Measurements from ENCODE around the gene CTSW.

Gene CTSW

DNA sequence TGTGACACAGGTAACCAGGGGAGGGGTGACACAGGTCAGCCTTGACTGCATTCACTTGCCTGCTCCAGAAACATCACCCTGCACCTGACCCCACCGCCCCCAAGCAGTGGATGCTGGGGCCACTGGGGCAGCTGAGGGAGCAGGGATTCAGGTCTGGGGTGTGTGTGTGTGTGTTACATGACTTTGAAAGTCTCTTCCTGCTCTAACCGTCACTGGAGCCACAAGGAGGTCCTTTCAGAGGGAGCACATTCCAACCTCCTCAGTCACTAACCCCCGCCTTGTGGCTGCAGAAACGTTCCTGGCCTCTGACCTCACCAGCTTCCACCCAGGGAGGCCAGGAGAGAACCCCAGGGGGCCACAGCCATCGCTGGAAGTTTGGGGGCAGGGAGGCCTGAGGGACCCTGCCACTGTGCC lies 23.4 kb downstream of the CTSW start:
- no peak for DNase-seq (ENCODE audit: low read depth in 2 of 2)

DNA sequence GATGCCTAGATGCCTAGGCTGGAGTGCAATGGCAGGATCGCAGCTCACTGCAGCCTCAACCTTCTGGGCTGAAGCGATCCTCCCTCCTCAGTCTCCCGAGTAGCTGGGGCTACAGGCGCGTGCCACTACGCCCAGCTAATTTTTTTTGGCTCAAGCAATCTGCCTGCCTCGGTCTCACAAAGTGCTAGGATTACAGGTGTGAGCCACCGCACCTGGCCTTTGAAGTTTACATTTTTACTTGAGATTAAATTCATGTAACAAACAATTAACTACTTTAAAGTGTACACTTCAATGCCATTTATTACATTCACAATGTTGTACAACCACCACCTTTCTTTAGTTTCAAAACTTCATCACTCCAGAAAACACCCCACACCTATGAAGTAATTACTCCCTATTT lies 24.1 kb downstream of the CTSW start:
- no peak for DNase-seq (ENCODE audit: low read depth in 2 of 2)

DNA sequence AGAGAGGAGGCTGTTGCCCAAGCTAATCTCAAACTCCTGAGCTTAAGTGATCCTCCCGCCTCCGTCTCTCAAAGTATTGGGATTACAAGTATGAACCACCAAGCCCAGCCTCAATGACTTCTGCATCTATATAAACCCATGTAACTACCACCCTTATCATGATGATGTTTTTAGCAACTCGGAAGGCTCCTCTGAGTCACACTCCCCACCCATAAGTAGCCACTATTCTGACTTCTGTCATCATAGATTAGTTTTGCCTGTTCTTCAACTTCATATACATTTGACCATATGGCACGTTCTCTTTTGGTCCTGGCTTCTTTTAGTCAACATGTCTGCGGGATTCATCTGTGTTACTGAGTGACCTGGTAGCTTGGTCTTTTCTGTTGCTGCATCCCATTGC lies 27.0 kb downstream of the CTSW start:
- no peak for DNase-seq (ENCODE audit: low read depth in 2 of 2)

DNA sequence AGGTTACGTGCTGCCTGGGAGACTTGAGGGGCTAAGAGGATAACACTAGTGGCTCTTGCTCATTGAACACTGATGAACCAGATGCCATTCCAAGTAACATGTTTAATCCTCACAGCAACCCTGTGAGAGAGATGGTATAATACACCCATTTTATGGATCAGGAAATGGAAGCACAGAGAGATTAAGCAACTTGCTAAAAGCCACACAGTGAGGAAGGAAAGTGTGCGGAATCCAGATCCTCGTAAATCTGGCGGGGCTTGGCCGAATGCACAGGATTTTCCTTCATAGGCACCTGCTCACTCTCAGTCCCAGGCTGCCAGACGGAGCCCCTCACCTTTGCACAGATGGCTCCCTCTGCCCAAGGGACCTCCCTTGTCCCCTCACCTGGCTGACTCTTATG lies 28.2 kb downstream of the CTSW start:
- DNase-seq (ENCODE audit: low read depth in 2 of 2): no peak

DNA sequence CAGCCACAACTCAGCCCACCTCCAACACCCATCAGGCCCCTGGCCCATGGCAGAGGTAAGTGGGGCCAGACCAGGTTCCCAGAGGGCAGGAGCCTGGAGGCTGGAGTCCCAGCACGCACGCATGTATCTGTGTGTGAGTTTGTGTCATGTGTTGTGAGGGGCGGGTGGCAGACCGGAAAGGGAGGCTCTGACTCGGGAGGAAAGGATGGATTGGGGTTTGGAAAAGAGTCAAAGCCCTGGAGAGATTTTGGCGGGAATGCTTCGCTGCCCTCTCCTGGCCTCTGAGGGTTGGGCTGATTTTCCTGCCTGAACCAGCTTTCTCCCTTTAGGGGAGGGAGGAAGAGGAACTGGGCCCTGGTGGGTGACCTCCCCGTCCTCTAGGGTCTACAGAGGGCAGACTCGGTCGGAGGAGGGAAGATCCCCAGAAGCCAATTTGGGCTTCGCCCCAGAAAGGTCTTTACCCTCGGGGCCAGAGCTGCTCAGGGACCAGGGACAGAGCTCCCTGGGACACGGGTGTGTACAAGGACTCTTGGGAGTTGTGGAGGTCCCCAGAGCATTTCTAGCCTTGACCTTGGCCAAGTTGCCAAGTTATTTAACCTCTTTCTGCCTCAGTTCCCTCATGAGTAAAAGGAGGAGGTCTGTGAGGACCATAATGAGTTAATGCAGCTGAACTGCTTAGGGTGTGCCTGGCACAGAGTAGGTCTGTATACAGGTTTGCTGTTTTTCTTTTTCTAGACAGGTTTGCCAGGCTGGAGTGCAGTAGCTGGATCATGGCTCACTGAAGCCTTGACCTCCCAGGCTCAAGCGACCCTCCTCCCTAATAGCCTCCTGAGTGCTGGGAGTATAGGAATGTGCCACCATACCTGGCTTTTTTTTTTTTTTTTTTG lies 32.3 kb downstream of the CTSW start:
- DNase-seq (ENCODE audit: low read depth in 2 of 2): no peak

DNA sequence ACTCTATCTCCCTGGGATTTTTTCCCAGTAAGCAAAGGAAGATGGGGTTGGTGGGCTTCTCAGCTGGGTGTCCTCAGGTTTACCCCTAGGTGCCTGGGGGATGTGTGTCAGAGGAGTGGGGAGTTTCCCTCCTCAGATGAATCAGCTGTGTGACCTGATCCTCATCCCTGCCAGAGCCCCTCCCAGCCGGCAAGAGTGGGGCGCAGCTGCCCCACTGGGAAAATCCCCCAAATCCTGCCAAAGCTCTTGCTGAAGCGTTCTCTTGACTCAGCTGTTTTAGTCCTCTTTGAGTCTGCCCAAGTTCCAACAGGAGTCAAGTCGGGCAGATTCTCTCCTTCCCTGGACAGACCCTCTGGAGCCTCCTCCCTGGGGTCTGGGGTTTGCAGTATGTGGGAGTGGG lies 33.2 kb downstream of the CTSW start:
- DNase-seq (ENCODE audit: low read depth in 2 of 2): no peak

DNA sequence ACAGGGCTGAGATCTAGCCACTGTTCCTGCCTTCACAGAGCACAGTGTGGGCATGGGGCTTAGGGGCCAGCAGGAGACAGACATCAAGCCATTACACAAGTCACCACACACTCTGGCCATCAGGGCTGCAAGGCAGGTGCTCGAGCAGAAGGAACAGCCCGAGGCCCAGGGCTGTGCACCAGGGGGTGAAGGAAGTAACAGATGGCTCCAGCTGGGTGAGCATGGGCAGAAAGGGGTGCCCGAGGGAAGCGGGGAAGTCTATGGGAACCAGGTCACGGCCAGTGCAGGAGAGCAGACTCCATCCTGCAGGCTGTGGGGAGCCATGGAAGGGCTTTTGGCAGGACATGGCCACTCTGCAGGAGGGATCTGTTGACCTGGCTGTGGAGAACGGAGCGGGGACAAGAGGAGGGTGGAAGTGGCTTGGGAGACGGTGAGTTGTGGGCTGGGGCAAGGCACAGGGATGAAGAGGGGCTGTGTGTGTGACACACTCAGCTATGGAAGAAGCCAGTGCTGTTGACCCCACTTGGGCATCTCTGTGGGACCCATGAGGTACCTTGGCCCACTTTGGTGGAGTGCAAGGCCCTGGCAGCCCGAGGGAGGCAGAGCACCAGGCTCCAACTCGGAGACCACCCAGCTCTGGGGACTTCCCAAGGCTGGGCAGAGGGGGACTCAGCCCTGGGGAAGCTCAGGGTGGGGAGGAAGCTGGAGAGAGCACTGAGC lies 35.6 kb downstream of the CTSW start:
- DNase-seq (ENCODE audit: low read depth in 2 of 2): no peak

DNA sequence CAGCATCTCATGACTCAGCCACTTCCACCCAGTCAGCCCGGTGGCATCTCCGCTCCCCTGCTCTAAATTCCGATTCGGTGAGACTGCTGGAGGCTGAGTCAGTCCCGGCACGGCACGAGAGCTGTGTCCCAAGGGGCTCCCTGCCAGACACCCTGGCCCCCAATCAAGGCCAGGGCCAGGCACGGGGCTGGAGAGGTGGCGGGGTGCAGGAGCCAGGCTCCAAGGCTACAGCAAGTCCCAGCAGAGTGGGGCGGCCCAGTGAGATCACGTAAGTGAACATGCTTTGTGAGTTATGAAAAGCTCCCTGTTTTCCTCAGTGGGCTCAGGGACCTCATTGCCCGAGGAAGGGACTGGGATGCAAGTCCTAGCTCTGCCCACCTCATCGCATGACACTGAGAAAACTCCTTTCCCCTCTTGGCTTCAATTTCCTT lies 36.2 kb downstream of the CTSW start:
- no peak for DNase-seq (ENCODE audit: low read depth in 2 of 2)

DNA sequence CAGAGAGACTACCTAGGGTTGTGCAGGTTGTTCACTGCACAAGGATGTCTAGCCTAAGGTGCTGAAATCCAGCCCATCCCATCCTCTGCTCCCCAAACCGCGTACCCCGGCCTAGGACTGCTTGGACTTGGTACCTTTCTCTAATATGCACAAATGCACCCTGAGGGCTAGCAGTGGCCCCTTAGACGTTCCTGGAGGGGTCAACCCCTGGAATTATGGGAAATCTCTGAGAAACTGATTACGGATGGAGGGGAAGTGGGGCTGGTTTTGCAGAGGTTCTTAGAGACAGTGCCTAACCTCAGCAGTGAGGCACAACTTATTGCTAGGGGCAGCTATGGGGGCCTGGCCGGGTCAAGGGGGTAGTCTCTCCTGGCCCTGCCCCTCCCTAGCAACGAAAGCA lies 36.8 kb downstream of the CTSW start:
- no peak for DNase-seq (ENCODE audit: low read depth in 2 of 2)

DNA sequence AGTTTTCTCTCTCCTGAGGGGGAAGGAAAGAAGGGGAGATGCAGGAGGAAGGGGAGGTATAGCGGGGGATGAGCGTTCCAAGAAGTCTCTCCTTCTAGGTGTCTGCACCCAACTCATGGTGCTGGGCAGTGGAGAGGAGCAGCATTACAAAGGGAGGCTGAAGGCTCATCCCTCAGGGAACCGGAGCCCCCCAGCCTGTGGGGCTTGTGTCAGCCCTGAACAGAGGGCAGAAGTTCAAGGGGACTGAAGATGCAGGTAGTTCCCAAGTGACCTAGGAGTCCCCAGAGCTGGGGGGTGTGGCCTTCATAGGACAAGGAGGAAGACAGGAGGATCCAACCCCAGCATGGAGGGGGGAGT lies 37.4 kb downstream of the CTSW start:
- no peak for DNase-seq (ENCODE audit: low read depth in 2 of 2)

DNA sequence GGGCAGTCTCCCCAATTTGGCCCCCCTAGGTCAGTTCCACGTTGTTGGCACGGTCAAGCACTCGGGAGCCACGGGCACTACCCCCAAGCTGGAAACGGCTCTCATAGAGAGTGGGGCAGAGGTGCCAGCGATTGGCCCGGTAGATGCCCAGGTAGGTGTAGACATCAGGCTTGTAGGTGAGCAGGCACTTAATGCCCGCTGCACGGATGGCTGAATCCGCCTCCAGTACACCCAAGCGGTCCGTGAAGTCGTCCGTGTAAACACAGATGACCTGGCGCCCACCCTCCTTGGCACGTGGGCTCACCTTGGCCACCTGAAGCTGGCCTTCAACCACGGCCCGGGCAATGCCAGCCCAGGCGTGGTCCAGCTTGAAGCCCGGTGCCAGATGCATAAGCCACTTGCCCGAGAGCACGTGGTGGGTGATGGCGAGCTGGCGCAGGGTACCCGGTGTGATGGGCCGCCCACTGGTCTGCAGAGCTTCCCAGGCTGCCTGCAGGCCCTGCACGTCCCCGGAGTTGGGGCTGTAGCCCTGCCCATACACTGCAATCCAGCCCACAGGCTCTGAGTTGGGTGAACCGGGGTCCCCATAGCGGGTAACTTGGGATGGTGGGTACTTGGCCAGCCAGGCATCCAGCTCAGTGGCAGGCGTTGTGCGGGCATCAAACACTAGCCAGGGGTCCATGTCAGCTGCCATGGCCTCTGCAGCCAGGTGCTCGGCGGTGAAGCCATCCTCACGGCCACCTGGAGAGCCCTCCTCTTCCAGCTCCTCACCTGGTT lies 38.0 kb downstream of the CTSW start:
- DNase-seq (ENCODE audit: low read depth in 2 of 2): no peak

DNA sequence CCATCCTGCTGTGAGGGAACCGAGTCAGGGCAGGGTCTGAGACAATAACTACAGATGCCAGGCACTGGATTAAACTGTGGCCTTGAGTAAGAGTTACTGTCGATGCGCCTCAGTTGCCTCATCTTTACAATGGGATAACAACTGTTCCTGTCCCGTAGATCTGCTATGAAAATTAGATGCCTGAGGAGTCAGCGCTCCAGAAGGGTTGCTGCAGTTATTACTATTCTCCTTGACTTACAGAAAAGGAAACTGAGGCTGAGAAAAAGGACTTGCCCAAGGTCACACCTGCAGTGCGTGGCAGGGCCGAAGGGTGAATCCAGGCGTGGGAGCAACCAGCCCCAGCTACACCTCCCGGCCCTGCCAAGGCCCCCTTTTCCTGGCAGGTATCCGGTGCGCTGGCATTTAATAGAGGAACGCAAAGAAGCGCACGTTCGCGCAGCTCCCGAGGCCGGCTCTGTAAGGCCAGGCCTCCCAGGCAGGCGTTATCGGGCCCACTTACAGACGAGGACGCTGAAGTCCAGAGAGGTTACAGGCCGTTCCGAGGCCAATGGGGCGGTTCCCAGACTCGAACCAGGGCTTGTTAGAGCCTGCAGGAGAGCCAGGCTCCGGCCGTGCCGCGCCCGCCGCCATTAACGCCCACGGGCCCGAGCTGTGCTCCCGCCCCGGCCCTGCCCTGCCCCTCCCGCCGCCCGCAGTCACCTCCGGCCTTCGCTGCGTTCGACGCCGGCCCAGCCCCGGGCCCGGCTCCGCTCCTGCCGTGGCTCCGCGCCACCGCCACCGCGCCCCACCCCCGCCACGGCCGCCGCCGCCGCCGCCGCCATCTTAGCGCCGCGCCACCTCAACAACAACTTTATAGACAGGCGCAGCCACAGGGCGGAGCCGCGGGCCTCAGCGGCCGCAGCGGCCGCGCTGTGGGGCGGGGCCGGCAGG lies 38.8 kb downstream of the CTSW start, which contains the start of gene C11orf68:
C11orf68 (minus strand) TSS at position 852 of the 930 bp plus-strand sequence; CDS start at position 821, 31 bp downstream.
- DNase-seq (ENCODE audit: low read depth in 2 of 2): no peak

DNA sequence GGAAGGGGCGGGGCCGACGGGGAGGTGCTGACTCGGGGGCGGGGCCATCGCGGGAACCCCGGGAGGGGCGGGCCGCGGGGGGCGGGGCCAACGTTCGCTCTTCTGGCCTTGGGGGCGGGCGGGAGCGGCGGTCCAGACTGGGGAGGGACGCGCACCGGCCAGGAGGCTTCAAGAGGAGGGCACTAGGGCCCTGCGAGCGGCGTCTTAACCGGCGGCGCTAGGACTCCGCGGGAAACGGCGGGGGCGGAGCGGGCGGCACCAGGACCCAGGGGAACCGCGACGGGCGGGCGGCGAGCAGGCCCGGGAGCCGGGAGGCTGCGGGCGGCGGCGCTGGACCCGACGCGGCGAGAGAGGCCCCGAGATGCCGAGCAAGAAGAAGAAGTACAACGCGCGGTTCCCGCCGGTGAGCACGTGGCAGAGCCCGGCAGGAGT lies 39.5 kb downstream of the CTSW start, which contains the start of gene DRAP1:
DRAP1 (plus strand) TSS at position 286 of the 432 bp plus-strand sequence; CDS start at position 362, 76 bp downstream.
- DNase-seq (ENCODE audit: low read depth in 2 of 2): peak; percentile 96 to 100

DNA sequence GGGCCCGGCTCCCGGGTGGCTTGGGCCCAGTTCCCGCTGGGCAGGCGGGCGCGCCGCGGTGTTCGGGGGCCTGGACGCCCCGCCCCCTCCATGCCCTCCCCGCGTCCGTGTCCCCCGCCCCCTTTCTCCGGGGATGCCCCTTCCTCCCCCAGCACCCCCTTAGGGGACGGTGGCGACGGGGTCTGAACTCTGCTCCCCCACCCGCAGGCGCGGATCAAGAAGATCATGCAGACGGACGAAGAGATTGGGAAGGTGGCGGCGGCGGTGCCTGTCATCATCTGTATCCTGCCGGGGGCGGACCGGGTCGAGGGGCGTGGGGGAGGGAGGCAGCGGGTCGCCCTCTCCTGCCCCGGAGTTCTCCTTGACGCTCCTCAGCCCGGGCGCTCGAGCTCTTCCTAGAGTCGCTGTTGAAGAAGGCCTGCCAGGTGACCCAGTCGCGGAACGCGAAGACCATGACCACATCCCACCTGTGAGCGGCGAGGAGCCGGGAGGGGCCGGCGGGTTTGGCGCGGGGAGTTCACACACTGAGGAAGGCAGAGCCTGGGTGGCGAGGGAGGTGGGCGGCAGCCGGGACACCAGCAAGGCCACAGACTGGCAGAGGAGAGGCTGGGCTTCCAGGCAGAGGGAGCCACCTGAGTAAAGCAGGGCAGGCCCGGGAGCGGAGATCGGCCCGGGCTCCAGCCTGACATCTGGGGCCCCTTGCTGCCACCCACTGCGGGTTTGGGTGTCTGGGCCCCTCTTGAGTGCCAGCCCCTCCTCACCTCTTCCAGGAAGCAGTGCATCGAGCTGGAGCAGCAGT lies 40.1 kb downstream of the CTSW start:
- DNase-seq (ENCODE audit: low read depth in 2 of 2): peak in 1 of 2 donors; percentile 36

DNA sequence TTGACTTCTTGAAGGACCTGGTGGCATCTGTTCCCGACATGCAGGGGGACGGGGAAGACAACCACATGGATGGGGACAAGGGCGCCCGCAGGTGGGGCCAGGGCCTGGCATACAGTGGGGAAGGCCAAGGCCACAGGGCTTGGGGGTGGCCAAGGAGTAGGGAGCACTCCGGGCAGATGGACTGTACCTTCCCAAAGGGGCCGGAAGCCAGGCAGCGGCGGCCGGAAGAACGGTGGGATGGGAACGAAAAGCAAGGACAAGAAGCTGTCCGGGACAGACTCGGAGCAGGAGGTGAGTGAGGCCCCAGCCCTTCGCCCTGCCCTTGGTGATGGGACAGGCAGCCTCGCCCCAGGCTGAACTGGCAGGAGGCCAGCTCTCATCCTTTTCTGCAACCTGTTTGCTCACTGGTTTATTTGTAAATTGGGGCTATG lies 40.8 kb downstream of the CTSW start:
- DNase-seq (ENCODE audit: low read depth in 2 of 2): no peak

DNA sequence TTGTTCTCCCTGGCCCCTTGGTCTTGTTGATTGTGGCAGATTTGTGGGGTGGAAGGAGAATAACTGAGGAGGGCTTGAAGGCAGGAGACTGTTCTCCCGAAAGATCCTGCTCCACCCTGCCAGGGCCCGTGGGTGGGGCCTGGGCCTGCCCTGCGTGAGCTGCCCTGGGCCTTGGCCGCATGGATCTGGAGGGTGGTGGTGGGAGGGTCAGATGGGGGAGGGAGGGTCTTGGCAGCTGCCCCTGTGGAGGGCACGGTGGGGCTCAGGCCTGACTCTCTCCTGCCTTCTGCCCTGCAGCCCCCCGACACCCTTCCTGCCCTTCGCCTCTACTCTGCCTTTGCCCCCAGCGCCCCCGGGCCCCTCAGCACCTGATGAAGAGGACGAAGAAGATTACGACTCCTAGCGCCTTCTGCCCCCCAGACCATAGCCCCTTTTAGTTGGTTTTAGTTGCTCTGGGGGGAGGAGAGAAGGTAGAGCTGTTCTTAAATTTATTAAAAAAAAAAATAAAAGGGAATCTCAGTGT lies 41.5 kb downstream of the CTSW start:
- no peak for DNase-seq (ENCODE audit: low read depth in 2 of 2)

DNA sequence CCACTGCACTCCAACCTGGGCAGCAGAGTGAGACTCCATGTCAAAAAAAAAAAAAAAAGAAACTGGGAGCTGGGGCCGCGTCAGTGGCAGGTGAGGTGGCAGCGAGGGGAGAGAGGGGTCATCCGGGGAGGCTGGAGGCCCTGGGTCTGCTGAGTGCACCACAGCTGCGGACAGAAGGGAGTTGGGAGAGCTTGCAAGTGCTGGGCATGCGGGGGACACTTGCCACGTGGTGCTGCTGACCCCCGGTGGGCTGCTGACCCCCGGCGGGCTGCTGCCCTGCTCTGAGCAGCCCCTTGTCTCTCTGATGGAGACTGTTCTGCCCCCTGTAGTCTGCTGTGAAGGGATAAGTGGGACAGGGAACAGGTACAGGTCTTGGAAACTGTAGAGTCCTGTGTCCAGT lies 42.2 kb downstream of the CTSW start:
- no peak for DNase-seq (ENCODE audit: low read depth in 2 of 2)

DNA sequence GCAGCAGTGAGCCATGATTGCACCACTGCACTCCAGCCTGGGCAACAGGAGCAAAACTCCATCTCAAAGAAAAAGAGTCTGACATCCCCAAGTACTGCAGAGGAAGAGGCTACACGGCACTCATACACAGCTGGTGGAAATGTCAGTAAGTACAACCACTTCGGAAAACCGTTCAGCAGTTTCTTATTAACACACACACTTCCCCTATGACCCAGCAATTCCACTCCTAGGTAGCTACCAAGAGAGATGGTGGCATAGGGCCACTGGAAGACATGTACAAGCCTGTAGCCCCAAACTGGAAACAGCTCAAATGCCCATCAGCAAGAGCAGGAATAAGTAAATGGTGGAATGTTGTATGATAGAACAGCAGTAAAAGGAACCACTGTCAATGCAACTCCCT lies 42.9 kb downstream of the CTSW start:
- no peak for DNase-seq (ENCODE audit: low read depth in 2 of 2)

DNA sequence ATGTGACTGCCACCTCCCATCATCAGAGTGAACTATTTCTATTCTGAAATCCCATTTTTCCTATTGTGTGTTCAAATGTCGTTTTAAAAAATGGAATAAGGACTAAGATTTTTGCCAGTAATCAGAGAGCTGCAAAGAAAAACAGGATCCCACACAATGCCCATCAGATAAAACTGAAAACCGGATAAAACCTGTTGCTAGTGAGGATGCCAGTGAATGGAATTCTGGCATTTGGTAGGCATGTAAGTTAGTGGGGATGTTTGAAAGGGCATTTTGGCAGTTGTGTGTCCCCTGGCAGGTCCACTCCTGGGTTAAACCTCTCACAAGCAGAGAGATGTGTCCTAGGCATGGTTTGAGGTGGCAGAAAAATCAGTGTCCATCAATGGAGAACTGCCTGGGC lies 45.8 kb downstream of the CTSW start:
- no peak for DNase-seq (ENCODE audit: low read depth in 2 of 2)

DNA sequence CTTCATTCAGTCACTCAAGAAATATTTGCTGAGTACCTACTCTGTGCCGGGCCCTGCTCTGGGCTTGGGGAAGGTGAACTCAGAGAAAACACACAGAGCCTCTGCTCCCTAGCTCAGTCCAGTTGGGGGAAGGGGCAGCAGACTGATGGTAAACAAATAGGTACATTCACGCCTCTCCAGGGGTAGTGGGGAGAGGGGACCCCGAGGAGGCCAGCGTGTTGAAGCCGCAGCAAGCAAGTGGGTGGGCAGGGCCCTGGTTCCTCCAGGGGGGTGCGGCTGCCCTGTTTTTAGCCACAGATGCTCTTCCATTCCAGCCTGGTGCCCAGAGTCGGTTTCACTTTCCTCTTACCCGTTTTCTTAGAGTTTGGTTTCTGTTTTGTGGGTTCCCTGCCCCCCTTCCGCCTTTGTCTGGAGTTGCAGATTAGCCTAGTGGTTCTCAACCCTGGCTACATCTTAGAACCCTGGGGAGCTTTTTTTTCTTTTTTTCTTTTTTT lies 48.3 kb downstream of the CTSW start:
- peak; percentile 66 to 70 for DNase-seq (ENCODE audit: low read depth in 2 of 2)

All from stimulated activated CD8-positive, alpha-beta memory T cell treated with anti-CD3 and anti-CD28 coated beads, Interleukin-7, amount 100 ng/mL, for 4 hours (primary cell).